HL-60/S4 treated with phorbol 12-myristate 13-acetate at 8.2 ng/mL for 4 days and 3 days (cell line): ENCODE results near the gene TADA2A.
"Not testable (repeated sequence)": the region's sequence is repeated elsewhere in the genome, so short reads cannot be mapped to it uniquely, and the experiment has no call there.

Experiments
- in situ Hi-C: fragments of 300-500 bp; cut with MboI; formaldehyde crosslinking; loops from 2 replicates; pipeline ENCODE4 v1.15.0; 2022; ENCODE audit warnings: low sequenced_read_pairs

Gene TADA2A

DNA sequence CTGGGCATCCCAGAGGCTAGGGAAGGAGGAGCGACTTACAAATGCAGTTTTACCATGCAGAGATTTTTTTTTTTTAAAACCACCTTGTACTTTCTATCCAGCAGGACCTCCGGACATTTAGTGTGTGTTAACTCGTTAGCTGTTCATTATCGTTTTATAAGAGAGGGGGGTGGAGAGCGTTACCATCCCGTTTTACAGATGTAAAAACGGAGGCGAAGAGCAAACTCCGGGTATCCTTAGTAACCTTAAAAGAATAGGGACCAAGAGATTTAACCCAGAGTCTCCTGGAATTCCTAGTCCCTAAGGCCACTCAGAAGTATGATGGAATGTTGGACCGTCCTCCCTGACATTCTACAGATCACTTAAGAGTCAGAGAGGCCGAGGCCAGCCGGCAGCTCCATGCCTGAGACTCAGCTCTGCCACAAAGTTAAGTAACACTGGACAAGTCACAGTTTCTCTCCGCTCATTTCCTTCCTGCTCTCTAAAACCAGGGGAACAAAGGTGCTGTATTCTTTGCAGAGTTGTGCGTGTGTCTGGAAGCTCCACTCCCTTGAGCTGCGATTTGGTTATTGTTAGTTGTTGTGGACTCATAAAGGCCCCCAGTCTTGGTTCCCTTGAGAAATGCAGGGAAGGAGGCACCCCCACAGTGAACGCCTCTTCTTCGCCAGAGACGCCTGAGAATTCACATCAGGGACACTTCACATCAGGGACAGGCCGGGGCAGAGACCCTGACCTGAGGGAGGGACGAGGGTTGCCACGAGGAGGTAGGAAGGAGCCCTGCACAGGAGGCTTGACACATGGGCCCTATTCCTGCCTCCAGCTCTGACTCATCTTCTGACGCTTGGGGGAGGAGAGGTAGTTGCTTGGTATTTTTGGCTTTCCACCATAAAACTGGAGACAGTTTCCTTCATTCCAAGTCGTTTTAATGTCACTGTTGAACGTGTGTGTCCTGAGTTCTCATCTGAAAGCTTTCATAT is 84.2 kb downstream of the TADA2A start:
- in situ Hi-C loops: no loop called here

DNA sequence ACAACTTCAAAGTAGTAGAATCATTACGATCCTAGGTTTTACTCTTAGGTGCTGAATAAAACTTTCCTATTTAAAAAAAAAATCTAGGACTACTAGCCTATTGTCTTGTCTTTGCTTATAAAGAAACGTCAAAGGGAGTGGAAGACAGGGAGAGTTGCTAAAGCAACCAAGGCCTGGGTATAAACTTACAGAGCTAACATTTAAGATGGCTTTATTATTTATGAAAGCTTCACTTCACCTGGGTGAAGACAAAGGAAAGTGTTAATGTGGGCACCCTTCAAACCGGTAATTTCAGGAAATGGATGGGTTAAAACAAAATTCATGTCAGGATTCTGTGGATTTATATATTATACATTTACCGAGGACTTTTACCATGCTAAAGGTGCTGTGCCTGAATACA is 85.5 kb downstream of the TADA2A start:
- in situ Hi-C loops: no loop called here

DNA sequence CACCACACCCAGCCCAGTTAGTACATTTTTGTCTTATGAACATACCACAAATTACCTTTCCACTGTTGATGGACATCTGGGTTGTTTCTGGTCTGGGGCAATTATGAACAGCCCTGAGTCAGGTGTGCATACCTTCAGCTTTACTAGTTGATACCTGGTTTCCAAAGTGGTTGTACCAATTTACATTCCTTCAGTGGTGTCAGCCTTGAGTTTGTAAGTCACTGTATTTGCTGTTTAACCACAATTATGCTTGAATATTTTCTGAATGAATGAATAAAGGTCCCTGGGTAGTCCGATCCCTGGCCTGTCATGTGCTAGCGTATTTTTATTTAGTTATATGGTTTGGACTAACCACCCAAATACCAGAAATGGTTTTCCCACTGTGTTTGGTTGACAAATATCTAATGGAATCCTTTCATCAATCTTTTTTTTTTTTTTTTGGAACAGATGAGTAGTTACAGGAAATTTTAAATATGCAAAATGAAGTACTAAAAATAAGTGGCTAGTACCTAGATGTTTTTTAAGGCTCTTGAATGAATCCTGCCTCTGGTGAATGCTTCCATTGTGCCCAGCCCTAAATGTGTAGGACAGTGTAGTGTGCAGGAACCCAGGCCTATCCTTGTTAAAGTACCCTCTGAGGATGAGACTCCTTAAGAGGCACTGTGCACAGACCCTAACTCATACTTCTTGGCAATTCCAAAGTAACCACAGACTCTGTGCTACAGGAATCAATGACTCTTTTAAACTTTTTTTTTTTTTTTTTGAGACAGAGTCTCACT is 86.8 kb downstream of the TADA2A start:
- in situ Hi-C loops: no loop called here

GRCh38 chr17:37494401-37494831 is 87.7 kb downstream of the TADA2A start:
- in situ Hi-C loops: no loop called here

DNA sequence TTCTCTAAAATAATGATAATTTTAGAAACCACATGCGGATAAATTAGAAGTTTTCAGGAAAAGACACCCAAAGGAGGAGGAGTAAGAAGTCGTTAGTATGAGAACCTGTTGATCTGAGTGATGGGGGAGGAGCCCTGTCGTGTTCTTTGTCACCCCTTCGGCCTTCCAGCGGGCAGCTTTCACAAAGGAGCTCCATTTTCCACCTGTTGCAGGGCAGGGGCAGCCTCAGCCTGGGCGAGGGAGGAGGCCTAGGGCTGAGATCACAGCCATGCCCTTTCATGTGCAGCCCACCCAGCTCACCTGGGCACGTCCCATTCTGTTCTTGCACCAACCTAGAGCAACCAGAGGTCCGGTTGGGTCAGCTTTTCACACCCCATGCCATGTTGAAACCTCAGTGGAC is 88.3 kb downstream of the TADA2A start:
- in situ Hi-C loops: no loop called here

DNA sequence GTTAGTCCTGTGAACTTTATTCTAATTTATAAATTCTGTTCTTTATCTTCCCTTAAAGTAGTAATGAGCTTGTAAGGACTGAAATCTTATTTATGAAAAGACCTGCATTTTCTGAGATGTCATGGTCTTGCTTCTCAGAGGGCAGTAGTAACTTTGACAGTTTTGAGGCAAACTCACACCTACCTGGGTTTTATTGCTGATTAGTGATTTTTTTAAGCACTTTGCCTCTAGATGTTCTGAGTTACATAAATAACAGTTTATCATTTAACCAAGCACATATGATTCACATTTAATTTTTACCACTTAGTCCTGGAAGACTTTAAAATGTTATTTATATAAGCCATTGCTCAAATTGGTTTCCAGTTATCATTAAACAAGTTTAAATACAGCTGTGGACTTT is 93.7 kb downstream of the TADA2A start:
- in situ Hi-C loops: no loop called here

- in situ Hi-C loops: no loop called here
These were observed 95.6 kb downstream of the TADA2A start for GRCh38 chr17:37502009-37502936.

DNA sequence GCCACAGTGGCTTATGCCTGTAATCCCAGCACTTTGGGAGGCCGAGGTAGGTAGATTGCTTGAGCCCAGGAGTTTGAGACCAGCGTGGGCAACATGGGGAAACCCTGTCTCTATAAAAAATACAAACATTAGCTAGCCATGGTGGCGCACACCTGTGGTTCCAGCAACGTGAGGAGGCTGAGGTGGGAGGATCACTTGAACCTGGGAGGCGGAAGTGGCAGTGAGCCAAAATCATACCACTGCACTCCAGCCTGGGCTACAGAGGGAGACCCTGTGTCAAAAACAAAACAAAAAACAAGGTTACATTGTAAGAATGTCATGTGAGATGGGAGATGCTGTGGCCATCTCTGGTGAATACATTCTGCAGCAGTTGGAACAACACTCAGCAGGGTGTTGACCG is 96.5 kb downstream of the TADA2A start:
- in situ Hi-C loops: no loop called here

DNA sequence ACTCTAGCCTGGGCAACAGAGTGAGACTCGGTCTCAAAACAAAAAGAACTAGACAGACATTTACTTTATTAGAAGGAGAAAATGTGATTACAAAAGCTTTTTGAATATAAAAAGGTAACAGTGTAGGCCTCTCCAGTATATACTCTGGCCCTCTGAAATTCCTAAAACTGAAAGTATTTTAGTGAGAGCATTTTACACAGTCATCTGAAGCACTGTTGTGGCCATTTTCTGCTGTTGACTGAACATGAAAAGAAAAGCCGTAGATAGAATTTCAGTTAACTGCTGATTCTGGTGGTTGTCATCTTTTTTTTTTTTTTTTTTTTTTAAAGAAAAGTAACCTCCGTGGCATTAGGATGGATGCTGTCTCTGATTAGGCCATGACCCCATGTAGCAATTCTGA is 98.6 kb downstream of the TADA2A start:
- in situ Hi-C loops: no loop called here

GRCh38 chr17:37506678-37507077 is 100.0 kb downstream of the TADA2A start:
- in situ Hi-C loops: no loop called here

- in situ Hi-C loops: no loop called here
These were observed 100.4 kb downstream of the TADA2A start for GRCh38 chr17:37507111-37507510.

GRCh38 chr17:37510056-37510455 is 103.4 kb downstream of the TADA2A start:
- in situ Hi-C loops: no loop called here

- in situ Hi-C loops: not testable (repeated sequence)
These were observed 105.0 kb downstream of the TADA2A start for GRCh38 chr17:37511642-37512041.

- in situ Hi-C loops: no loop called here
These were observed 105.9 kb downstream of the TADA2A start for GRCh38 chr17:37512442-37513068.

DNA sequence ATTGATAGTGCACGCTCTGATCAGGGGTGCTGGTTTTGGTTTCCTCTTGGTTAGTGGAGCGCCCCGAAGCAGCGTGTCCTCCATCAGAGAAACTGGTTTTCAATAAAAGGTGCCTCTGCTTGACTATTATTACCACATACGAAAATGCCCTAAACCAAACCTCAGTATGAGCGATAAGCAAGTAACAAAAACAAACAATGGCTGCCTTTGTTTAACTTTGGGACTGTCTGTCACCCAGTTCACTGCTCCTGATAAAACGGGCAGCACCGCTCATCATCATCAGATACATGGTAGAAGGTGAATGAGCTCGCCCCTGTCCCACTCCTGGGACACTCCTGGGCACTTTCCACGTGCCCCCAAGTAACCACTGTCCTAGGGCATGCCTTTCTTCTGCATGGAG is 107.0 kb downstream of the TADA2A start:
- in situ Hi-C loops: no loop called here

DNA sequence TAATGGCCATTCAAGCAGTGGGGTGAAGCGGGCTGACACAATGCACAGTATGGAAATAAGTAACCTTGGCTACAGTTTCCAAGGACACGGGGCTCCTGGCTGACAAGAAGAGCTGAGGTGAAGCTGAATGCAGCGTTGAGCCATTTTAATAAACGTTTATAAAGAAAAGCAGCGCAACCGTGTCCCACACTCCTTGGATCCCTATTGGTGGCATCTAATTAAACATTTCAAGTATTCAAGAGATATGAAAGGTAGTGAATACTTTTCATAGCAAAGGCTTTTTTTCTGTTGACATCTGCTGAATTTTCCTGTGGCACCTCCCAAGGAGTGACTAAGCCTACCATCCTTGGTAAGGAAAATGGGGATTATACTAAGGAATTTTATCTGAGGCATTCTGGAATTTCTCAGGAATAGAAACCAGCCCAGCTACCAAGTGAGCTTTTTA is 109.5 kb downstream of the TADA2A start:
- in situ Hi-C loops: no loop called here

- in situ Hi-C loops: no loop called here
These were observed 111.2 kb downstream of the TADA2A start for GRCh38 chr17:37517881-37518280.

- in situ Hi-C loops: no loop called here
These were observed 112.1 kb downstream of the TADA2A start for GRCh38 chr17:37518826-37519225.

- in situ Hi-C loops: no loop called here
These were observed 112.7 kb downstream of the TADA2A start for GRCh38 chr17:37519251-37519985.

DNA sequence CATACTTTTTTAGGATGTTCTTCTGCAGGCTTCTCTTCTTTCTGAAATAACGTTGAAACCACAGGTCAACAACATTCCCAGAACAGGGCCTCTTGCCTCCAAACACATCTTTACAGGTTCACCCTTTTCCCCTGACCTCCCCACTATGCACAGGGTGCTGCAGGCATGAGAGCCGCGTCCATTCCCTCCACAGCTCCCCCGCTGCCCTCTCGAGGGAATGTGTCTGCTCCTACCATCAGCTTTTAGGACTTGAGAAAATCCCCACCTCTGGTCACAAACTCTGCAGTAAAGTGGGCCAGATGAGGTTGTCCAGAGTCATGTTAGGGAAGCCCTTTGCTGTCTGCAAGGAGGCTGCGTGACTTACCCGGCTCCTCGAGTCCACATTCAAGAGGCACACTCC is 113.5 kb downstream of the TADA2A start:
- in situ Hi-C loops: no loop called here
